Sigmoid colon (tissue), 4 donors: ENCODE results near the gene THSD7B.

Experiments used
- CTCF ChIP-seq, 4 experiments: fragments of 450-650 bp in 3 of 4; fragments of 200-600 bp in 1 of 4; IDR thresholded peaks; one replicate each; pipeline ENCODE4 v1.5.1; 2016 to 2019; ENCODE audit warnings: antibody characterized with exemption in 4 of 4, mild to moderate bottlenecking in 3 of 4, moderate library complexity in 2 of 4
- EP300 ChIP-seq, 4 donors: sonication (generic); formaldehyde crosslinking; IDR thresholded peaks; one replicate each; pipeline ENCODE4 v1.6.1; 2017; ENCODE audit warnings: antibody characterized with exemption in 4 of 4

GRCh38 chr2:137658433-137658832, 893.1 kb downstream of the THSD7B start:
- no peak for TF ChIP-seq CTCF (IDR thresholded peaks at IDR 0.05)
- no peak for TF ChIP-seq EP300 (IDR thresholded peaks at IDR 0.05)
